NCI-H2107 (cell line): ENCODE measurements around the gene TNNC2.
"Not testable (repeated sequence)": the region's sequence is repeated elsewhere in the genome, so short reads cannot be mapped to it uniquely, and the experiment has no call there.

Experiments used
- DNase-seq: peaks from one replicate; lab custom pipeline; 2025; lab: John Stamatoyannopoulos, UW

Gene TNNC2

GRCh38 chr20:45848421-45848820 is 21.3 kb upstream of the TNNC2 start:
- no peak for DNase-seq

- no peak for DNase-seq
Measured at GRCh38 chr20:45845452-45845851, 18.3 kb upstream of the TNNC2 start.

GRCh38 chr20:45843506-45843905 is 16.4 kb upstream of the TNNC2 start:
- no peak for DNase-seq

GRCh38 chr20:45842169-45842812 is 15.2 kb upstream of the TNNC2 start:
- no peak for DNase-seq

GRCh38 chr20:45841407-45842129 is 14.5 kb upstream of the TNNC2 start:
- no peak for DNase-seq

- no peak for DNase-seq
Measured at GRCh38 chr20:45840700-45841198, 13.6 kb upstream of the TNNC2 start.

GRCh38 chr20:45836841-45837240 is 9.7 kb upstream of the TNNC2 start:
- no peak for DNase-seq

- DNase-seq, result no peak
Measured at GRCh38 chr20:45835825-45836224, 8.7 kb upstream of the TNNC2 start.

- DNase-seq, result no peak
Measured at GRCh38 chr20:45835329-45835765, 8.2 kb upstream of the TNNC2 start.

- DNase-seq, result no peak
Measured at GRCh38 chr20:45834797-45835161, 7.7 kb upstream of the TNNC2 start.

GRCh38 chr20:45833883-45834796 is 7.0 kb upstream of the TNNC2 start:
- no peak for DNase-seq

- no peak for DNase-seq
Measured at GRCh38 chr20:45833030-45833882, 6.1 kb upstream of the TNNC2 start, which contains the start of gene SNX21. TSS of gene SNX21 (plus strand) at chr20:45833799. CDS start at chr20:45833920, 121 bp downstream.

GRCh38 chr20:45832619-45833018 is 5.5 kb upstream of the TNNC2 start:
- DNase-seq, result no peak

- not testable (repeated sequence) for DNase-seq
Measured at GRCh38 chr20:45829673-45830106, 2.6 kb upstream of the TNNC2 start.

- no peak for DNase-seq
Measured at GRCh38 chr20:45828589-45828988, 1.5 kb upstream of the TNNC2 start.

GRCh38 chr20:45827712-45828111 is 600 bp upstream of the TNNC2 start:
- no peak for DNase-seq

- DNase-seq, result no peak
Measured at GRCh38 chr20:45826381-45827019, 612 bp downstream of the TNNC2 start.

- no peak for DNase-seq
Measured at GRCh38 chr20:45823949-45824835, 2.9 kb downstream of the TNNC2 start.

- DNase-seq, result no peak
Measured at GRCh38 chr20:45822857-45823256, 4.3 kb downstream of the TNNC2 start.

GRCh38 chr20:45821947-45822346 is 5.2 kb downstream of the TNNC2 start:
- no peak for DNase-seq
